IPS-NIHi7 (cell line): Measurements from ENCODE around the gene PDC.
A peak's percentile ranks its signal among the peaks of the same experiment; 100 is the strongest.
"Not testable (repeated sequence)": the region's sequence is repeated elsewhere in the genome, so short reads cannot be mapped to it uniquely, and the experiment has no call there.

Source experiments
- DNase-seq: peaks from one replicate; pipeline ENCODE4 v3.0.0; 2012; ENCODE audit warnings: mixed read lengths; ENCODE audit errors: extremely low spot score

Gene PDC

GRCh38 chr1:186465946-186466345, 5.0 kb upstream of the PDC start:
- DNase-seq: no peak

DNA sequence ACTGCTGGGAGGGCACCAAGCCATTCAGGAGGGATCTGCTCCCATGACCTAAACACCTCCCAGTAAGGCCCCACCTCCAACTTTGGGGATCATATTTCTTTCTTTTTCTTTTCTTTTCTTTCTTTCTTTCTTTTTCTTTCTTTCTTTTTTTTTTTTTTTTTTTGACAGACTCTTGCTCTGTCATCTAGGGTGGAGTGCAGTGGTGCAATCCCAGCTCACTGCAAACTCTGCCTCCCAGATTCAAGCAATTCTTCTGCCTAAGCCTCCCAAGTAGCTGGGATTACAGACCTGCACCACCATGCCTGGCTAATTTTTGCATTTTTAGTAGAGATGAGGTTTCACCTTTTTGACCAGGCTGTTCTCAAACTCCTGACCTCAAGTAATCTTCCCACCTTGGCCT, 4.6 kb upstream of the PDC start:
- DNase-seq: not testable (repeated sequence)

GRCh38 chr1:186463926-186464325, 3.0 kb upstream of the PDC start:
- no peak for DNase-seq

DNA sequence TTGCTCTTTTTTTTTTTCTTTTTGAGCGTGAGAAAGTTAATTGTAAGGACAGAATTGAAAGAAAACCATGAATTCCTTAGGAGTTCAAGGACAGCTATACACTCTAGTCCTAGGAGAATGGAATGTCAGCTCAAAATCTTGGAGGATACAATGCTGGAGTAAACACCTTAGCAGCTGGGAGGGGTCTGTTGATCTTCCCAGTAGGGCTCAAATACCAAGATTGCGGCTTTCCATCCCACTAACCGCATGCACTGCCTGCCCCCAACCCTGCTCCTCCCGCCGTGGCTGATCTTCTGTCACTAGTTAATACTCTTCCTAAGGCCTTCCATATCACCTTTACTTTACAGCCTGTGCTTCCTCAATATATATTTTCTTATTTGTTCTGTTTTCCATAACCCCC, 2.6 kb upstream of the PDC start:
- DNase-seq: peak; percentile 39

GRCh38 chr1:186459161-186459560, 1.8 kb downstream of the PDC start:
- DNase-seq: not testable (repeated sequence)

- DNase-seq: no peak
These were observed 4.1 kb downstream of the PDC start for GRCh38 chr1:186456729-186457255.

GRCh38 chr1:186454981-186455380, 5.9 kb downstream of the PDC start:
- DNase-seq: no peak

- no peak for DNase-seq
These were observed 14.8 kb downstream of the PDC start for GRCh38 chr1:186446152-186446551.

GRCh38 chr1:186443638-186444037, 17.3 kb downstream of the PDC start:
- no peak for DNase-seq

DNA sequence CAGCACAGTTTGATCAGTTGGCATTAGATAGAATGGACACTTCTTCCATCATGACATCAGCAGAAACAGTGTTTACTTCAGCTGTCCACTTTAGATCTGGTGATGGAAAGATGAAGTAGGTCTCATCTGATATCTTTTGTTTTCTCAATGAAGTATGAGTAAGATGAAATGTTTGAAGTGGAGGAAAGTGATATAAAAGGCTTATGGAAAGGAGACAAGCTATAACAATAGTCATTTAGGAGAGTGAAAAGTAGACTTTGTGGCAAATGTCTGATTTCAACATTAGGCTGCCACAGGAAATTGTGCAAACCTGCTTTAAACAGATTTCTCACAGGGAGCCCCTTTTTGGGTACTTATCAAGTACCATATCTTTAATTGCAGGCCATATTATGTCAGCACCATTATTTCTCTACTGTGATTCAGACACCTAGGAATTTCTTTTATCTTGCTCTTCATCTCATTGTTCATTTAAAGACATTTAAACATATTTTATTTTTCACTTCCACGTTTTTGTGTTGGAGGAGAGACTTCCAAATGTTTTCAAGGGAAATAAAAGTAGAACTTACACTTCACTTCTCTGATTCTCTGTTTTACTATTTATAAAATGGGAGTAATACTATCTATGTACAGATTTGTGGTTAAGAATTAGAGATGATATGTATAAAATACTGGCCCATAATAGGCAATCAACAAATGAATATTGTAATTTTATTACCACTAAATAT, 18.1 kb downstream of the PDC start:
- no peak for DNase-seq

DNA sequence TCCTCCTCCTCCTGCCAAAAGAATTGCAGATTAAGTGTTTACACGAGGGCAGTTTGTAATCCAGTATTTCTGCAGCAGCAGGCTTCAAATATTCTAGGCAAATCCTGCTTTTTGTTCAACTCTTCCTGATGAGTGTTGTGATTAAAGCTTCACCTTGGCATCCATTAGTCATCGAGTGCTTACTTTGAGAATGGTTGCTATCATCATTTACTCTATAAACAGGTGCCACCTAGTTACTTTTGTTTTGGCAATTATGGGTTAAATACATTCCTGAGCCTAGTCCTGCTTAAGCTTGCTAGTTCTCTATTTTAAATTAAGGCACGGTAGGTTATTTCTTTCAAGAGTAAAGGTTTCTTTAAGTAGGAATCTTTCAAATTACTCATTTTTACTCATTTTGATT, 20.3 kb downstream of the PDC start:
- no peak for DNase-seq

DNA sequence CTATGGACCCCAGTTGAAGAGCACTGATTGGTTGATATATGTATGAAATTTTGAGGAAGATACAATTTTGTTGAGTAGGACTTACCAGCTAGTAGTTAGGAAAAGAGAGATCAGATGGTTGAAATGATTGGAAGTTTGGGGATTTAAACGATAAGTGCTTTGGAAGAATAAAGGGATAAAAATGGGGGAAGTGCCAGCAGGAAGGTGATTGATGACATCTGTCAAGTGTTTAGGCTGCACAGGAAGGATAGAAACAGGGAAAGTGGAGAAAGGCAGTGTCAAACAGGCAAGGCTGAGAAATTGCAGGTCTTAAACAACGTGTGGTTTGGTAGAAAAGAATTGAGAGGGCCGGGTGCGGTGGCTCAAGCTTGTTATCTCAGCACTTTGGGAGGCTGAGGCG, 22.3 kb downstream of the PDC start:
- DNase-seq: no peak

DNA sequence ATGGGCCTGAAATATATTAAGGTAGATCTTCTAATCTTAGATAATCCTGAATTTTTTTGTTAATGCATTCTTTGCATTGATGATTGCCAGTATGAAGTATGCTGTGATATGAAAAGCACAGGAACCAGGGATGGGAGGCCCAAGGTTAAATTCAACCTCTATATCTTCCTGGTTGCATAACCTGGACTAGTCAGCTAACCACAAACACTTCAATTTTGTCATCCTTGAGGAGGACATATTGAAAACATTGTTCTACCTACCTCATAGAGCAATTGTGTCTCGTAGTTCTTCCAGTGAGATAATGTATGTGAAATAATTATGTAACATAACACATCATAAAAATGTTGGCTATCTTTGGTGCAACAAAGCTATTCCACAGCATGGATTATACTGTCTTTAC, 25.6 kb downstream of the PDC start:
- DNase-seq: no peak

- no peak for DNase-seq
These were observed 31.9 kb downstream of the PDC start for GRCh38 chr1:186429017-186429416.

GRCh38 chr1:186426118-186426517, 34.8 kb downstream of the PDC start:
- no peak for DNase-seq

DNA sequence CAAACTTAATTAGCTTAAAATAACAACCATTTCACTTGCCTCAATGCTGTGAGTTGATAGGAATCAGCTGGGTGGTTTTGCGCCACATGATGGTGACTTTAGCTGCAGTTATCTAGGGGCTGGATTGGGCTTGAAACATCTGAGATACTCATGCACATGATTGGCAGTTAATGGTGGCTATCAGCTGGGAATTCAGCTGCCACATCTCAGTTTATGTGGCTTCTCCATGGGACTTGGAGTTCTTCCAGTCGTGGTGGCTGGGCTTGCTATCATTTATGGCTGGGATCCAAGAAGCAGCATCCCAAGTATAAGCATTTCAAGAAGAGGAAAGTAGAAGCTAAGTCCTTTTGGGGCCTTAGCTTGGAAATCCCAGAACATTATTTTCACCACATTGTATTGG, 36.4 kb downstream of the PDC start:
- DNase-seq: no peak

- no peak for DNase-seq
These were observed 39.5 kb downstream of the PDC start for GRCh38 chr1:186421446-186421845.

GRCh38 chr1:186420923-186421322, 40.0 kb downstream of the PDC start:
- no peak for DNase-seq

GRCh38 chr1:186420311-186420710, 40.6 kb downstream of the PDC start:
- DNase-seq: no peak

DNA sequence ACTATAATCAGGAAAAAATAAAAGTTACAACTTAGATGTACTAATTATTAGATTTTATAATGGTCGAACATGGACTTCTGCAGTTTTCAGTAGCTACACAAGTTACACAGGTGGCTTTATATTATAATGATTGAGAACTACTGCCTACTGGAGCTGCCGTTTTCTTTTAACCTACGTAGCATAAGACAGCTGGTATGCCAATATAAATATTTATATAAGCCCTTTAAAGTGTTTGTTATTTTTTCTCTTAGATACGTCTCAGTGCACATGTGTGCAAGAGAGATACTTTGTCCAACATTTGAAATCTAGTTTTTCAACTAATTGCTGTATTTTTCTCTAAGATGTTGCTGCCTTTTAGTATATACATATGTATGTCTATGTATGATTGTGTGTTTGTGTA, 42.4 kb downstream of the PDC start:
- no peak for DNase-seq

DNA sequence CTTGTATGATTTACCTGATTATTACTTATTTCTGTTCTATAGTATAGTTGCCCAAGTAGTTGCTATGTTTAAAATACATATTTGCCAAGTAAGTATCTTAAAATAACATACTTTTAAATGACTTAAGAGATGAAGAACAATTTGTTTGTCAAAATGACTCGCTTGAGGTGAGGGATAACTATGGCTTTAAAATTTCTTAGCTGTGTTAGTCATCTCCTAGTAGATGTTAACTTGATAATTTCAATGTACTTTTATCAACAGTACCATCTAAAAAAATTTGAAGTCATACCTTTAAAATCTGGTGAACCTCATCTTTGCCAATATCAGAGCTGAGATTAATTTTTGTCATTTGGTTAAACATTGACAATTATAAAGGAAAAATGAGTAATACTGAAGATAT, 47.6 kb downstream of the PDC start:
- DNase-seq: no peak

- no peak for DNase-seq
These were observed 51.8 kb downstream of the PDC start for GRCh38 chr1:186409091-186409490.

DNA sequence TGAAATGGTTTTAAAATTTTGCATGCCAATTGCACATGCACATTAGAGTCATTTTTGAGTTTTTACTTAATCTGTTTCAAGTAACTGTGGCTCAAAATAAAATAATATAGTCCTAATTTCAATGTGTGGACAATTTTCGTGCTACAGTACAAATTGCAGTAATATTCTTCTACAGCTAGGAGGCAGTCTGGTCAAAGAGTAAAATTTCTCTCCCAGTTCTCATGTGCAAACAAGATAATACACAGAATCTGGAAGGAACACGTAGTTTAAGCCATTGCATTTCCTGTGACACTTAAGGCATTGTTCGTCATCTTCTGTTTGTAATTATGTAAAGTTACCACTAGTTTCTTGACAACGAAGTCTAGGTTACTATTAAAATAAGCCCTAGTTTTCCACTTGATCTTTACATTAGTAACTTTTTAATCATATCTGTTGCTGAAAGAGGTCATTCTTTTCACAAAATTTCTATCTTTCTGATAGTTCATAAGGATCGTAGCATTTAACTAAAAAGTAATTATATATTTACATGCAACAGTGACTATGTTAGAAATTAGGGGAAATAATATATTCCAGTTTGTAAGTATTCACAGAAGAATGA, 56.4 kb downstream of the PDC start:
- DNase-seq: peak; percentile 28

- DNase-seq: no peak
These were observed 57.3 kb downstream of the PDC start for GRCh38 chr1:186403632-186404031.
